Activated T-cell treated with anti-CD3 and anti-CD28 coated beads, Interleukin-2, amount 50 U/mL, for 48 hours (primary cell): Measurements from ENCODE around the gene DEPDC1.
A peak's percentile ranks its signal among the peaks of the same experiment; 100 is the strongest.
"Not testable (repeated sequence)": the region's sequence is repeated elsewhere in the genome, so short reads cannot be mapped to it uniquely, and the experiment has no call there.

ENCODE experiments used
- DNase-seq, 2 experiments: peaks; one replicate each; pipeline ENCODE4 v3.0.0-alpha.2; 2020

DEPDC1 gene

GRCh38 chr1:68476626-68477025 is 20.3 kb downstream of the DEPDC1 start:
- DNase-seq, result not testable (repeated sequence)

- no peak for DNase-seq
Observed at GRCh38 chr1:68473060-68473459, 23.8 kb downstream of the DEPDC1 start.

- no peak for DNase-seq
Observed at GRCh38 chr1:68470388-68470970, 26.4 kb downstream of the DEPDC1 start.

- DNase-seq, result no peak
Observed at GRCh38 chr1:68464891-68465290, 32.0 kb downstream of the DEPDC1 start.

- DNase-seq, result no peak
Observed at GRCh38 chr1:68460935-68461334, 35.9 kb downstream of the DEPDC1 start.

- DNase-seq, result no peak
Observed at GRCh38 chr1:68459796-68460195, 37.1 kb downstream of the DEPDC1 start.

GRCh38 chr1:68459091-68459490 is 37.8 kb downstream of the DEPDC1 start:
- DNase-seq, result no peak

- no peak for DNase-seq
Observed at GRCh38 chr1:68456202-68456601, 40.7 kb downstream of the DEPDC1 start.

- no peak for DNase-seq
Observed at GRCh38 chr1:68454534-68454933, 42.3 kb downstream of the DEPDC1 start.

- DNase-seq, result no peak
Observed at GRCh38 chr1:68453060-68453670, 43.7 kb downstream of the DEPDC1 start.

GRCh38 chr1:68449901-68450300 is 47.0 kb downstream of the DEPDC1 start, which contains the start of gene RPE65:
Gene RPE65 (minus strand): TSS chr1:68449954. CDS start chr1:68449905, 49 bp downstream.
- no peak for DNase-seq

GRCh38 chr1:68448365-68448764 is 48.5 kb downstream of the DEPDC1 start:
- no peak for DNase-seq

- DNase-seq, result no peak
Observed at GRCh38 chr1:68445709-68446108, 51.2 kb downstream of the DEPDC1 start.

GRCh38 chr1:68442822-68443556 is 53.9 kb downstream of the DEPDC1 start:
- DNase-seq, result peak in 1 of 2 experiments; percentile 17

- no peak for DNase-seq
Observed at GRCh38 chr1:68442006-68442405, 54.9 kb downstream of the DEPDC1 start.

- DNase-seq, result no peak
Observed at GRCh38 chr1:68438310-68438709, 58.6 kb downstream of the DEPDC1 start.

GRCh38 chr1:68433395-68433794 is 63.5 kb downstream of the DEPDC1 start:
- DNase-seq, result no peak

- DNase-seq, result no peak
Observed at GRCh38 chr1:68431076-68431475, 65.8 kb downstream of the DEPDC1 start.

GRCh38 chr1:68429233-68429808 is 67.6 kb downstream of the DEPDC1 start:
- no peak for DNase-seq

GRCh38 chr1:68426594-68426993 is 70.3 kb downstream of the DEPDC1 start:
- DNase-seq, result no peak
